GM12891 (cell line): ENCODE measurements around the gene CNTF.

ENCODE experiments used
- PAX5 ChIP-seq: IDR thresholded peaks from 2 replicates; pipeline ENCODE4 v1.6.1; 2011; ENCODE audit warnings: low read length, moderate library complexity, mild to moderate bottlenecking; ENCODE audit not compliant: insufficient read depth, severe bottlenecking
- POLR2A ChIP-seq: IDR thresholded peaks from 2 replicates; pipeline ENCODE4 v1.6.1; 2011; ENCODE audit warnings: low read depth, low read length, control low read depth
- POLR2AphosphoS5 ChIP-seq: IDR thresholded peaks from 2 replicates; pipeline ENCODE4 v1.6.1; 2011; ENCODE audit warnings: low read depth, low read length, control low read depth
- TAF1 ChIP-seq: IDR thresholded peaks from 2 replicates; pipeline ENCODE4 v1.6.1; 2011; ENCODE audit warnings: low read depth, low read length, control low read depth

- TF ChIP-seq POLR2A (peak; percentile 96), TAF1 (peak; percentile 91), PAX5 (peak; percentile 82), POLR2AphosphoS5 (peak; percentile 94)
These were observed 44.8 kb upstream of the CNTF start for GRCh38 chr11:58577555-58578135.
